ENCODE results near the gene TAF3.
"Not testable (repeated sequence)": the region's sequence is repeated elsewhere in the genome, so short reads cannot be mapped to it uniquely, and the experiment has no call there.

Gene TAF3

GRCh38 chr10:7818295-7819120 lies at the start of gene TAF3:
Gene TAF3 (plus strand): TSS chr10:7818505. CDS start chr10:7818710, 205 bp downstream.
- peak; percentile 83 for DNase-seq

DNA sequence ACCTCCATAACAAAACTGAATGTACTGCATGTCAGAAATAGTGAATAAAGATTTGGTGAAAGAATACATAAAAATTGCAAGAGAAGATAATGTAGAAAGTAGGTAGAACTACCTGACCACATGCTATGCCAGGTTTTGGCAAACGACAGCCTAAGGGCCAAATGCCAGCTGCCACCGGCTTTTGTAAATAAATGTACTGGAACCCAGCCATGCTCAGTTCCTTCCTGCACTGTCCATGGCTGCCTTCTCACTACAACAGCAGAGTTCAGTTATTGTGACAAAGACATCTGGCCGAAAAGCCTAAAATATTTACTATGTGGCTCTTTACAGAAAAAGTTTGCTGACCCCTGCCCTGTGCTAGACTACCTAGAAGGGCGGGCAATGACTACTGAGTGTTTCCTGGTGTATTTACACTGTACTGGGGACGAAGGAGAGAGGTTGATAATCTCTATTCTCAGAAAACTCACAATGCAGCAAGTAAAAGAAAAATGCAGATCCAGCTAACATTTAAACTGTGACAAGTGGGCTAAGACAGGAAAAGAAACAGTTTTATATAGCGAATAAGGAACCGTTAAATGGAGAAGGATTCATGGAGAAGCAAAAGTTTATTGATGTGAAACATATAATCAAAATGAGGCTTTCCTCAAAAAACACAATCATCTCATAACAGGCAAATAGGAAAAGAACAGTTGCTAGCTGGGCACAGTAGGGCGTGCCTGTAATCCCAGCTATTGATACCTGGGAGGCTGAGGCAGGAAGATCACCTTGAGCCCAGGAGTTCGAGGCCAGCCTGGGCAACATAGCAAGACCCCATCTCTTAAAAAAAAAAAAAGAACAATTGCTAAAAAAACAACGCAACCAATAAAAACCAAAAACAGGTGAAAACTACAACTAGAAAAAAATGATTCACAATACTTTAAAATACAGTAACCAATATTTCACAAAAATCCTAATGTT lies 44.2 kb upstream of the TAF3 start:
- no peak for DNase-seq

DNA sequence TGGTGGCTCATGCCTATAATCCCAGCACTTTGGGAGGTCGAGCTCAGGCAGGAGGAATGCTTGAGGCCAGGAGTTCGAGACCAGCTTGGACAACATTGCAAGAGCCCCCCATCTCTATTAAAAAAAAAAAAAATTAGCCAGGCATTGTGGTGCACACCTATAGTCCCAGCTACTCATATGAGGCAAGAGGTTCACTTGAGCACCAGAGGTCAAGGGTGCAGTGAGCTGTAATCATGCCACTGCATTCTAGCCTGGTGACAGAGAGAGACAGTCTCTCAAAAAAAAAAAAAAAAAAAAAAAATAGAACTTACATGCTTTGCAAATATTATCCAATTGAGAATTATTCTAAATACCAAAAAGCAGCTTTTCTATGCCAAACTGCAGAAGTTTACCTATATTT lies 41.5 kb upstream of the TAF3 start:
- no peak for DNase-seq

GRCh38 chr10:7782194-7782593 lies 36.1 kb upstream of the TAF3 start:
- DNase-seq = not testable (repeated sequence)

DNA sequence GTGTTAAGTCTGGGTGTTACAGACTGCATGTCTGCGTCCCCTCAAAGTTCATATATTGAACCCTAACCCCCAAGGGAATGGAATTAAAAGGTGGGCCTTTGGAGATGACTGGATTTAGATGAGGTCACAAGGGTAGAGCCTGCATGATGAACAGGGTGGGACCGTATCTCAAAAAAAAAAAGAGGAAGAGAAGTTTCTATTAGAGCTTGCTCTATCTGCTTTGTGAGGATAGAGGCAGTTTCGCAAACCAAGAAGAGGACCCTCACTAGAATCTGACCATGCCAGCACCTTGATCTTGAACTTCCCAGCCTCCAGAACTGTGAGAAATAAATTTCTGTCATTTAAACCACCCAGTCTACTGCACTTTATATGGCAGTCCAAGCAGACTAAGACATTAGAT lies 31.9 kb upstream of the TAF3 start:
- no peak for DNase-seq

DNA sequence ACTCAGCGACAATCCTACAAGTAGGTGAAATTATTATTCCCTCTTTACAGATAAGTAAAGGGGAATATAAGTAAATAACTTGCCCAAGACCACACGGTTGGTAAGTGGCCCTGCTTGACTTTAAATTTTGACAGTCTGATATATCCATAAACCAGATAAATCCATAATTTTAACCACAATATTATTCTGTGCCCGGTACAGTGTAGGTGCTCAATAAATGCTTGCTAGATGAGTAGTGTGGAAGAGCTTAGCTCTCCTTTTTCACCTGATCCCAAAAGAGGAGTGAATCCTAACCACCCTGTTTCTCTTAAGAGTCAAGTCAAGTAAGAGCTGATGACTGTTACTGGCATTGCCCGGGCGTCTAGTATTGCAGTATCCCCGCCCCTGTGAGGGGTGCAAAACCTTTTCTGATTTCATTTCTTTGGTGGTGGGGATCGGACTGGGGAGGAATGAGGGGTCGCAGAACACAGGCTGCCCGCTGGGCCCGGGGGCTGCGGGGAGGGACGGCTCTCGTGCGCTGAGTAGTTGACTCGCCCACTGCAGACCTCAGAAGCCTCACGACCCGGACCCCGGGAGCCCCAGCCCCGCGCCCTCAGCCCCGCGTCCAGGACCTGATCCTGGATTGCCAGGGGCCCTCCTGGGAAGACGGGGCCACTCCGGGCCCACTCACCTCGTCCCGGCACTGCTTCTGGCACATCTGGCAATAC lies 31.0 kb upstream of the TAF3 start:
- DNase-seq = no peak

- DNase-seq = peak; percentile 85
Observed at GRCh38 chr10:7787857-7788638, 30.3 kb upstream of the TAF3 start, which contains the start of the genes ATP5F1C and KIN. Gene ATP5F1C (plus strand): TSS chr10:7788177. CDS start chr10:7788208, 31 bp downstream. Gene KIN (minus strand): TSS chr10:7787993. CDS start chr10:7787933, 60 bp downstream.

GRCh38 chr10:7788639-7789286 lies 29.5 kb upstream of the TAF3 start:
- no peak for DNase-seq

- DNase-seq = no peak
Observed at GRCh38 chr10:7789390-7789789, 28.9 kb upstream of the TAF3 start.

DNA sequence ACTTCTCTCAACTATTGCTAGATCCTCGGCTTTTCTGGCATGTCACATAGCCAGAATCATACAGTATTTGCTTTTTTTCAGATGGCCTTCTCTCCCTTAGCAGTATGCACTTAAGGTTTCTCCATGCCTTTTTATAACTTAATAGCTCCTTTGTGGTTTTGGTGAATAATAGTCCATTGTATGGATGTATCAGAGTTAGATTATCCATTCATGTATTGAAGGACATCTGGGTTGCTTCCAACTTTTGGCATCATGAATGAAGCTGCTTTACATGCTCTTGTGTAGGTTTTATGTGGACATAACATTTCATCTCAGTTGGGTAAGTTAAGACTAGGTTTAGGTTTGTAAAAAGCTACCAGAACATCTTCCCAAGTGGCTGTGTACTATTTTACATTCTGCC lies 25.8 kb upstream of the TAF3 start:
- DNase-seq = no peak

GRCh38 chr10:7794251-7795026 lies 23.9 kb upstream of the TAF3 start:
- no peak for DNase-seq

DNA sequence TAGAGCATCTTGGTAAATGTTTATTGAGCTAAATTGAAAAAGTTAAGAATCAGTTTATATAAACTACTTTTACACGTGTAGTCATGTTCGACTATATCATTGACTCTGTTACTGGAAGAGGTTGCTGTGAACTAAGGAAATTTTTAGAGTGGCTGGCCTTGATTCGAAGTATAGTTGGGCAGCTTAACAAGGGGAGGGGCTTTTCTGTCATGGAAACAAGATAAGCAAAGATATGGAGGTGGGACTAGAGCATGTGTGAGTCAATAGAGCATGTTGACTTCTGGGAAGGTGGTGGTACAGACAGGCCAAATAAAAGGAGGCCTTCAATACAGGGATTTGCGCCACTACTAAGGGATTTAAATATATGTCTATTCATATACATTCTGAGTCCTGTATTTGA lies 22.7 kb upstream of the TAF3 start:
- DNase-seq = no peak

- DNase-seq = no peak
Observed at GRCh38 chr10:7797582-7797981, 20.7 kb upstream of the TAF3 start.

- DNase-seq = no peak
Observed at GRCh38 chr10:7802606-7803005, 15.7 kb upstream of the TAF3 start.

GRCh38 chr10:7804216-7804615 lies 14.1 kb upstream of the TAF3 start:
- no peak for DNase-seq

DNA sequence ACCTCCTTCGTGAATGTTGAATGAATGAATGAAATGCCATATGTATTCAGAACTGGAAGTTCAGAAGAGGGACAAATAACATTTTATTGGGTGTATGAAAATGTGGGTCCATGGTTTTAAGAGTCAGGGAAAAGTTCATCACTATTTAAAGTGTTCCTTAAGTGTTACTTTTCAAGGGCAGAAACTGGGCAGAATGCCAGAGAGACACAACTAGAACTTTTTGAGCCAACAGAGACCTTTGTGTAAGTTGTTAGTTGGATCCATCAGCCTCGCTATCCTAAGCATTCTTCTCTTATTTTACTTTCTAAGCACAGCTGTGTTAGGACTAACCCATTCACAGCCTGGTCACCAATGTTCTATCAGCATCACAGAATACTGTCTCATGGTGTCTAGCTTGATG lies 13.6 kb upstream of the TAF3 start:
- DNase-seq = no peak

DNA sequence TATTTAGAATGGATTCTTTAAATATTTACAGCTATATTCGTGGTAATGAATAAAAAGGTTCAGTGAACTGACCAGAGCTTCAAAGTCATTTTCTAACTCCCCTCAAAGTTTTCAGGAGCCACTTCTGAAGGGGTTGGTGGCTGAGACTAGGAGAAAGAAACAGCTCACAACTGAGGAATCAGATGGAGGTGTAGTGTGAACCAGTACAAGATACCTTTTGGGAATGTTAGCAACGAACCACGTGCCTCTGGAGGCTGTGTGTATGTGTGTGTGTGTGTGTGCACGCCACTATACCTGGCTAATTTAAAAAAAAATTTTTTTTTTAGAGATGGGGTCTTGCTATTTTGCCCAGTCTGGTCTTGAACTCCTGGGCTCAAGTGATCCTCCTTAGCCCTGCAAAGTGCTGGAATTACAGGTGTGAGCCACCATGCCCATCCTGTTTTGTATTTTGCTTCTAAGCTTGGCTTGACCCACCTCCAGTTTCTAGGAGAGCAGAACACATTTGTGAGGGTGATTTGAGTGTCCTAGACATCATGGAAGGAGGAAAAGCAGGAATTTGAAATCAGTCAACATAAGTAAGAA lies 9.5 kb upstream of the TAF3 start:
- DNase-seq = no peak

GRCh38 chr10:7810443-7810842 lies 7.9 kb upstream of the TAF3 start:
- no peak for DNase-seq

GRCh38 chr10:7811000-7811399 lies 7.3 kb upstream of the TAF3 start:
- DNase-seq = no peak

GRCh38 chr10:7811743-7812142 lies 6.6 kb upstream of the TAF3 start:
- not testable (repeated sequence) for DNase-seq

Measured in NCI-H2171 (cell line).